GM19025 (cell line): ENCODE measurements around the gene RBX1.
"Not testable (repeated sequence)": the region's sequence is repeated elsewhere in the genome, so short reads cannot be mapped to it uniquely, and the experiment has no call there.

Source experiments
- ATAC-seq: cut with Tn5 transposase; IDR thresholded peaks from one replicate; pipeline ENCODE4 v1.9.1; 2021; ENCODE audit warnings: mild to moderate bottlenecking, low read depth, moderate library complexity; ENCODE audit not compliant: unreplicated experiment

The RBX1 gene

DNA sequence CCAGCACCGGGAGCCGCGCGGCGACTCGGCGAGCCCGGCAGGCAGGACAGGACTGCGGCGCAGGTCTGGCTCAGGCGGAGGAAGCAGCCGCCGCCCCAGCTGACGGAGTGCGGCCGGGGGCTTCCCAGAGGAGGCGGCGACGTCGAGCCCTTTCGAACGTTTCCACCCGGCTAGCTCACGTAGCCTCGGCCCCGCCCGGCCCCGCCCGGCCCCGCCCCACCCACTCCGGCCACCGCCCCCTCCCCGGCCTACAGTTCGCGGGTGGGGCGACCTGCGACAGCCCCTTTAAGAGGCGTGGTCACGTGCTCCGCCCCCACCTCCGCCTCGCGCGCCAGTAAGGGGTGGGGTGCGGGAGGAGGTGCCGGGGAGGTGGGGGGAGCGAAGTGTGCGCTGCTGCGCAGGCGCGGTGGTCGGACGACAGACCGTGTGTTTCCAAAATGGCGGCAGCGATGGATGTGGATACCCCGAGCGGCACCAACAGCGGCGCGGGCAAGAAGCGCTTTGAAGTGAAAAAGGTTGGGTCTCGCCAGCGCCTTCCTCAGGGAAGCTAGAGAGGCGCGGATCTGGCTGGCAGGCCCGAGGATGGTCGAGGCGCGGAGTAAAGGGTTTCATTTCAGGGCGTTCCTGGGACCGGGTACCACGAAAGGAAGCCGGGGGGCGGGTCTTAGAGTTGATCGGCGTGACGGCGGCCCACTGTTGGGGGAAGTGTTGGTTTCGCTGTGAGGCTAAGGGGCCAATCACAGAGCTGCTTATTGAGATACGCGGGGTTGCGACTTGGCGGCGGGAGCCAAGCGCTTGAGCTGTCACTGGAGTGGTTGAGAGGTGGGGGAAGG is at the start of gene RBX1:
Gene RBX1 (plus strand): TSS at position 417 of the 833 bp plus-strand sequence. CDS start 21 bp downstream, at position 438.
- peak; percentile 69 for ATAC-seq

DNA sequence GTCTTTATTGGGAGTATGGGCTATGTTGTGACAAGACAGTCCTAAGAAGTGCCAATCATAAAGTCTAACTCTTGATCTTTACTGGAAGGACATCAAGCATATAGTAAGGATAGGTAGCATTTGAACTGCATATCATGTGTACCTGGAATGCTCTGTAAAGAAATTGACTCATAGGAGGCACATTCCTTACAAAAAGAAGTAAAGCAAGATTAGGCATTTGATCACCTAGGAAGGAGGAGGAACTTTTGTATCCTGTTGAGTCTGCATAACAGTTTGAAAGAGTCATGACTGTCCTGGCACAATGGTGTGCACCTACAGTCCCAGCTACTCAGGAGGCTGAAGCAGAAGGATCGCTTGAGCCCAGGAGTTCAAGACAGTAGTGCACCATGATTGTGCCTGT is 47.1 kb upstream of the RBX1 start:
- no peak for ATAC-seq

DNA sequence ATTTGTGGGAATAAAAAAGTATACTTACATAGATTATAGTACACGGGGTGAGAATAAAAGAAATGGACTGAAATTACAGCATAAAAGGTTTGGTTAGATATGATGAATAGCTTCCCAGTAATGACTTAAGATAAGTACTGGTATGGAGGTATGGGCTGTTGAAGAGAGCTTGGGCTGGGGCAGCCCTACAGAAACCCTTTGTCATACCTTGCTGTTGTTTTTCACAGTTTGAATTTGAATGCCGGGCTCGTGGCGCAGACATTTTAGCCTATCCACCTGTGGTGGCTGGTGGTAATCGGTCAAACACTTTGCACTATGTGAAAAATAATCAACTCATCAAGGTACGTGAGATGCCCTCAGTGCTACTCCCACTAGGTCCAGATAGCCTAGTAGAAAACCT is 42.3 kb upstream of the RBX1 start:
- ATAC-seq: no peak

DNA sequence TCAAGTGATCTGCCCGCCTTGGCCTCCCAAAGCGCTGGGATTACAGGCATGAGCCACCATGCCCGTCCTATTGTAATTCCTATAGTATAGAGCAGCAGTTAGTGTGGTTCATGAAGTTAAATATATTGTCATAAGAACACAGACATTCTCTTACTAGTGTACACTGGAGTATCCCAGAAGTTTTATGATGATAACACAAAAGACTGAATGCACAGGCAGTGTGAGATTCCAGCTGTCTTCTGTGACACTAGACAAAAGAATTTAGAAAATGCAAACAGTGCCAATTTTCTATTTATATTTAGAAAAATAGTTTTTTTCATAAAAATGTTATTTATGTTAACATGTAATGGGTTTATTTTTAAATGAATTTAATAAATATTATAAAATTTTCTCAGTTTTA is 39.4 kb upstream of the RBX1 start:
- ATAC-seq: no peak

DNA sequence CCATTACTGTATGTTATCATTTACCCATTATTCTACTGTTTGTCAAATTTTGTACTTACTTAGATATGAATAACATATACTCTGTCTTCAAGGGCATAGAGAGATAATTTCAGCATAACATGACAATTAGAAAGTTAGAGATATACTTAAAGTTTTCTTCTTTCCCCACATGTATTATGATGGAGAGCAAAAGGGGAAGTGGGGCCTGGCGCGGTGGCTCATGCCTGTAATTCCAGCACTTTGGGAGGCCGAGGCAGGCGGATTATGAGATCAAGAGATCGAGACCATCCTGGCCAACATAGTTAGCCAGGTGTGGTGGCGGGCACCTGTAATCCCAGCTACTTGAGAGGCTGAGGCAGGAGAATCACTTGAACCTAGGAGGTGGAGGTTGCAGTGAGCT is 38.2 kb upstream of the RBX1 start:
- not testable (repeated sequence) for ATAC-seq

DNA sequence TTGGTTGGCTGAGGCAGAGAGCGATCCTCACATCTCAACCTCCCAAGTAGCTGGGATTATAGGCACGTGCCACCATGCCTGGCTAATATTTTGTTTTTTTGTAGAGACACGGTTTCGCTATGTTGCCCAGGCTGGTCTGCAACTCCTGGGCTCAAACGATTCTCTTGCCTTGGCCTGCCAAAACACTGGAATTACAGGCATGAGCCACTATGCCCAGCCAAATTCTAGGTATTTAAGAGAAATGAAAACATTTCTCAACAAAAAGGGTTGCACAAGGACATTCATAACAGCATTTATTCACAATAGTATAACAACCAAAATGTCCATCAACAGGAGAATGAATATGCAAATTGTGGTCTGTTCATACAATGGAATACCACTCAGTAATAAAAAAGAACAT is 31.7 kb upstream of the RBX1 start:
- ATAC-seq: no peak

DNA sequence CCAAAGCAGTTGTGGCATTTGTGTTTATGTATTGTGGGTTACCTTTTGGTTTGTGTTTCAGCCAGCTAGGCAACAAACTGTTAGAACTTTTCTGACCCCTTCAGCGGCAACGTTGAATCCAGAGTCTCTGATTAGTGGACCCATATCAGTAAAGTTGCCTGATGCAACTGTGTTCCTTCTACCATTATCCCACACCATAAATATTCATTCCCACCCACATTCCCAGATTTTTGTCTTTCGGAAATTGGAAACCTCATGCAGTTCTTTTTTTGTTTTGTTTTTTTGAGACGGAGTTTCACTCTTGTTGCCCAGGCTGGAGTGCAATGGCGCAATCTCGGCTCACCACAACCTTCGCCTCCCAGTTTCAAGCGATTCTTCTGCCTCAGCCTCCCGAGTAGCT is 30.7 kb upstream of the RBX1 start:
- no peak for ATAC-seq

DNA sequence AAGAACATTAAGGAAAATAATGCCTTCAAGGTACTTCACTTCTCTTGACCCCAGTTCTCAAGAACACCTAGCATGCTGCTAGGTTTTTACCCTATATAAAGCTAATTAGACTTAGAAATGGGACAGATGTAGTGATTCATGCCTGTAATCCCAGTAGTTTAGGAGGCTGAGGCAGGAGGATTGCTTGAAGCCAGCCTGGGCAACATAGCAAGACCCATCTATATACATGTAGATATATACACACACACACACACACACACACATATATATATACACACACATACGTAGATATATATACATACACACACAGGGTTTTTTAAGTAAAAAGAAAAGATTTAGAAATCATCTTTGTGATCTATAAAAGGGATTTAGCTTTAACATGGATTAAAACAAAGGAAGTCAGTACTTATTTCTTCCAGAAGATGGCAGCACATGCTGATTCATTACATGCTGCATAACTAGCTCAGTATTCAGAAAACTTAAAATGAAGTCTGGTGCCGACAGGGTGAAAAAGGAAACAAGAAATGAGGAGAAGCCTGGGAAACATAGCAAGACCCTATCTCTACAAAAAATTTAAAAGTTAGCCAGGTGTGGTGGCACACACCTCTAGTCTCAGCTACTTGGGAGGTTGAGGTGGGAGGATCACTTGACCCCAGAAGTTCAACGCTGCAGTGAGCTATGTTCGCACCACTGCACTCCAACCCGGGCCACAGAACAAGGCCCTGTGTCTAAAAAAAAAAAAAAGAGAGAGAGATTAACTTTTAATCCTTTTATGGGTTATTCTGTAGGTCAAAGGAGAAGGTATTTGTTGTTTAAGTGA is 28.5 kb upstream of the RBX1 start:
- ATAC-seq: no peak

DNA sequence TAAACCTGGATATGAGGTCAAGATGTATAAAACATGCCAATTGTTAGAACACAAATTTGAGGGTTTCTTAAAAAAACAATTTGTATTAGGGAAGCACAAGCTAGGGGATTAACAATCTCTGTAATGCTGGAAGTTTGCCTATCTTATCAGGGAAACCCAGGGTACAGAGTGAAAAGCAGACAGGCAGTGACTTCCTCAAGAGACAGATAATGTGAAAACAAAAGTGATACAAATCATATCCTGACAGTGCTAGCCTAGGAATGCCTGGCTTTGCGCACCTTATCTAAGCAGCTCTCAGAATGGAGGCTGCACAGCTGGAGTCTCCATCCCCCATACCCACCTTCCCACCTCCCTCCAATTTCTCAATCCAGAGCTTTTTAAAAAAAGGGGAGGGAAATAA is 22.5 kb upstream of the RBX1 start:
- no peak for ATAC-seq

DNA sequence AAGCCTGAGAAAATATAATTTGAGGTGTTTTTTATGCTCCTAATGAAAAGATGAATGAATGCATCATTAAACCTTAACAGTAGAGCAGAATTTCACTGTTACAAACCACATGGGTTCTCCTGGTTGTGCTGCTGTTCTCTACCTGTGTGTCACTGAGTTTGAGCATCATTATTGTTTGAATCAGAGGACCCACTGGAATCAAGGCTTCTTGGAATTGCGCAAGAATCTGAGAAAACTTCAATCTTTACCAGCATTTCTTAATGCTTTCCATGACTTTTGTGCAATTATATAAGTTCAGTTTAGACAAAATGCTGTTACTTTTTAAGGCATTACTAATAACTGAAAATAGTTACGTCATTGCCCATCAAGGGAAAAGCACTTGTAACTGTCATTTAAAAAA is 18.8 kb upstream of the RBX1 start:
- ATAC-seq: no peak

DNA sequence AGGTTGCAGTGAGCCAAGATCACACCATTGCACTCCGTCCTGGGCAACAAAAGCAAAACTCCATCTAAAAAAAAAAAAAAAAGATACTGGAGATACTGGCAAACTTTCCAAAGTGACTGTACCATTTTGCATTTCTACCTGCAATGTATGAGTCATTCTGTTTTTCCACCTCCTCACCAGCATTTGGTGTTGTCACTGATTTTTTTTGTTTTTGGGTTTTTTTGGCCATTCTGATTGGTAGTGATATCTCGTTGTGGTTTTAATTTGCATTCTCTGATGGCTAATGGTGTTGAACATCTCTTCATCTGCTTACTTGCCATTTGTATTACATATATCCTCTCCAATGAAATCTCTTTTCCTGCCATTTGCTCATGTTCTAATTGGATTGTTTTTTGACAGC is 12.0 kb upstream of the RBX1 start:
- ATAC-seq: no peak

DNA sequence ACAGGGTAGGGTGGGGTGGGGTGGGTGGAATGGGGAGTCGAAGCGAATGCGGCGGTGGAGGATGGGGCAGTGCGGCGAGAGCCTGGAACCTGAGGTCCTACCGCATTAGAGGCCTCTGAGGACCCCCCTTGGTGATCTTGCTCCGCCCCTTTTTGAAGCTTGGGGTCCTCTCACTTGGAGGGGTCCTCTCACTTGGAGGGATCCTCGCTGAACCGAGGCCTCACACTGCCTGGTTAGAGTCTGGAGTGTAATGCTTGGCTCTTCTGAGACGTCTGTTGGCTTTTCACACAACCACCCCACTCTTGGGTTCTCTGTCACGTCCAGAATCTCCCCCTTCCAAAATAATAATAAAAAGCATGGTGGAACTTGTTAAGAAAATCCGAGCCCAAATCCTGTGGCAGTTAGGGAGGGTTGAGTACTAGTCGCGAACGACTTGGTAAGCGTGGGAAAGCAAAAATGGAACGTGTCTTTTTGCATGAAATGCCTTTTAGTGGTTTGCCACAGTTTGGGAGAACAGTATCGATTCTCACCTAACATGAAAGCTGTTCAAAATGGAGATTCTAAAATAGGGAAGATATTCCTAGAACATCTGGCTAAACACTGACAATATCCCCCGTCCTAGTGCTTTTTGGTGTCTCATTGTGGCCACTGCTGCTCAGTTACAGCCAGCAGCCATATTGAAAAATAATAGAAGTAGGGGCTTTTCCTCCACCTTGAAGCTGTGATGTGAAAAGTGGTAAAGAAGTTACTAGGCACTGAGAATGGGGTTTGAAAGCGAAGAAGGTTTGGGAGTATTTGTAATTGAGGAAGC is 822 bp downstream of the RBX1 start:
- no peak for ATAC-seq

DNA sequence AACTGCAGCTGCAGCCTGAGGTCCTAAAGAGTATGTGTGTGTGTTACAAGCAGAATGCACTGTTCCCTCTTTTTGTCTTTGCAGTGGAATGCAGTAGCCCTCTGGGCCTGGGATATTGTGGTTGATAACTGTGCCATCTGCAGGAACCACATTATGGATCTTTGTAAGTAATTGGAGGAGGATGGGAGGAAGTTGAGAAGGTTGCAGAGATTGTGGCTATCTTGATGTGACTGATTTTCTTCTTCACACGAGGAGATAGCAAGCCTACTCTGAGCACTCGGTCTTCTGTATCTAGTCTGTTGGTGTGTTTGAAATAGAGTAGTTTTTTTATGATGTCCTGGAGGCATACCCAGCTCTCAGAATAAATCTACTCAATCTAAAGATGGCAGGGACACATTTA is 2.3 kb downstream of the RBX1 start:
- no peak for ATAC-seq

DNA sequence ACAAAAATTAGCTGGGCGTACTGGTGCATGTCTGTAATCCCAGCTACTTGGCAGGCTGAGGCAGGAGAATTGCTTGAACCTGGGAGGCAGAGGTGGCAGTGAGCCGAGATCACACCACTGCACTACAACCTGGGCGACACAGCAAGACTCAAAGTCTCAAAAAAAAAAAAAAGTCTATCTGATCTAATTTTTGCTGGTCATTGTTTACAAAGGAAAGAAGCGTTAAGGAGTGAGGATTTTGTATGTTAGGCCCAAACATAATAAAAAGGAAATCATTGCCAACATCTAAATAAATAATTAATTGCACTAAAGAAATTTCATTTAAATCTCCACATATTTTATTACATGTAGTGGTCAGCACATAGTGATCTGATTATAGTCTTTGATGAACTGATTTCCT is 2.9 kb downstream of the RBX1 start:
- ATAC-seq: no peak

DNA sequence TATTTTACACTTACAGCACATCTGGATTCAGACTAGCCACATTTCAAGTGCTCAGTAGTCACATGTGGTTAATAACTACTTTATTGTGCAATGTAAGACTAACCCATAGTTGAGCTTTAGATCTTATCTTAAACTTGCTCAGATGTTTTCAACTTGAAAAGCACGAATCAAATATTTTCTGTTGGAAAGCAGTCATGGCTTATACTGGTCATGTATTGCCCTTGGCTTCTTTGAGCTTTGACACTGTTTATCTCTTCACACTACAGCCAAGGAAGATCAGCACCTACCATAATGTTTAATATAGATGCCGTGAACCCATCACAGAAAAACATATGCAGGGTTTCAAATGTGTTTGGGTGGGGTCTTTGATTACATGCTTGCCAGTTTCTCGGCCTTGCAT is 4.4 kb downstream of the RBX1 start:
- ATAC-seq: no peak

DNA sequence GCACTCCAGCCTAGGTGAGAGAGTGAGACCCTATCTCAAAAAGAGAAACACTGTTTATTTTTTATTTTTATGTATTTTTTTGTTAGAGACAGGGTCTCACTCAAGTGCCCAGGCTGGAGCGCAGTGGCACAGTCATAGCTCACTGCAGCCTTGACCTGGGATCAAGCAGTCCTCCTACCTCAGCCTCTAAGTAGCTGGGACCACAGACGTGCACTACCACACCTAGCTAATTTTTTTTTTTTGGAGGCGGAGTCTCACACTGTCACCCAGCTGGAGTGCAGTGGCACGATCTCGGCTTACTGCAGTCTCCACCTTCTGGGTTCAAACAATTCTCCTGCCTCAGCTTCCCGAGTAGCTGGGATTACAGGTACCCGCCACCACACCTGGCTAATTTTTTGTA is 6.4 kb downstream of the RBX1 start:
- no peak for ATAC-seq

DNA sequence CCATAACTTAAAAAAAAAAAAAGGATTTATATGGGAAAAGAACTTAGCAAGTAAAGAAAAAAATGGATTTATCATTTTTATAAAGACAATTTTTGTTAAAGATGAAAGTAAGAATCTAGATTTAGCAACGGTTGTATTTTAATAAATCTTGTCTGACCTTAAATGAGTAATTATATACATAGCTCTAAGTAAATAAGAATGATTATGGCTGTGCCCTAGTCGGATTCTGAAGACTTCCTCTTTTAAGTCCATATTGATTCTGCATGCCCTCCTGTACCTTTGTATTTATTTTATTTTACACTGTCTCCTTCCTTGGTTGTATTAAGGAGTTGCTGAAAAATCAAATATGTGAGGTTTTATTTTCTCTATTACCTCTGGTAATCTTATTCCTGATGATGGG is 7.1 kb downstream of the RBX1 start:
- ATAC-seq: no peak

DNA sequence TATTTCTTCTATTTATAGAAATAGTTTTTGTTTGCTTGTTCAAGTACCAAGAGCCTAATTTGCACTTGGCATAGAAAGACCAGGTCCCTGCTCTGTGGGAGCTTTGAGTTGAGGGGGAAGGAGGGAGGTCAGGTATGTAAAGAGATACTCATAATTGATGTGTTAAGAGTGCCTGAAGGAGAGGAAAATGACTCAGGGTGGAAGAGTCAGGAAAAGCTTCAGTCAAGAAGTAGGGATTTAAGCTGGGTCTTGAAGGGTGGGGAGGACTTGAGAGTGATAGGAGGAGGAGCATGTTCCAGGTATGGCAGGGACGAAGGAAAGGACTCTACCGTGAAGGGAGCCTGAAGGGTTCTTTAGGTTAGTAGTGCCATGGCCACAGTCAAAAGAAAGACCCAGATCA is 9.0 kb downstream of the RBX1 start:
- no peak for ATAC-seq

DNA sequence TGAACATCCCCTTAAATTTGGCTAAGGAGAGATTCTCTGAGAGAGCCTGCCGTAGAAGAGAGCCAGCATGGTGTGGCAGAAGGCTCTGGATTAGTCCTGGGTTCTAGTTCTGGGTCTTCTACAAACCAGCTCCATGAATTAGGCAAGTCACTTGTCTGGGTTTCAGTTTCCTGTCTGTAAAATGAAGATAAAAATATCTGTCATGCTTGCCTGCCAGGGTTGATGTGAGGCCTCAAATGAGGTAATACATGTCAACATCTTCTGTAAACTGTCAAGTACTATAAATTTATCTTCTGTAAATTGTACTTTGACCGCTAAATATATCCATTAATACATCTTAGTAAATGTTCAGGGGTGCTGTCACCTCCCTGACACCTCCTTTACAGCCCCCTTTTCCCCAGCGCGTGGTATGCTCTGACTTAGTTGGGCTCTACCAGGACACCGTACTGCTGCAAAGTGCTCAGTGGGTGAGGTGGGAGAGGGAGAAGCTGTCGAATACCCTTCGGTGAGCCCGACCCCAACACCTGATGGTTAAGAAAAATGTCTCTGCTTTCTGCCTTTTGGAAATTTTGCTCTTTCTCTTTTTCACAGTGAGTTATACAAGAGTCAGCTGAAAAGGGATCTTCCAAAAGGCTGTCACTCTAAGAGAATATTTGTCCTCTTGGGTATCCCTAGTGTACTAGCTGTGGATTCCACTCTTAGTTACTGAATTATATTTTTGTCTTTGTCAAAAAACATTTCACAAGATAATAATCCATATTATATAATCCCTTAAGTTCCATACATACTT is 15.0 kb downstream of the RBX1 start:
- ATAC-seq: no peak

DNA sequence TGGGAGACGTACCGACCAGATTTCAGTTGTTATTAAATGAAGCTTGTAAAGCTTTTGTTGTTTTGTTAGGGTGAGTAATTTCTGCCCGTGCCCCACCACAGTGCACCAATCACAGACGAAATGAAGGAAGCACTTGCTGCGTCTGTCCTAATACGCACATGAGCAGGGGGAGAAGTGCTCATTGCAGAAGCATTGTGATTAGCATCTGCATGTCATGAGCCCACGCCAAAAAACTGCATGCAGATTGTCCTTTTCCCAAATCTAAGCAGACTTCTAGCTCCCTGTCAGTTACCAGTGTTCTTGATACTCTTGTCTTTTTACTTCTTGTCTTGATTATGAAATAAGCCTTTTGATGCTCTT is 15.5 kb downstream of the RBX1 start:
- no peak for ATAC-seq
